Ishikawa (cell line): ENCODE data around the gene MRPS10.

Experiments used
- CEBPB ChIP-seq: IDR thresholded peaks from 2 replicates; pipeline ENCODE4 v1.6.1; 2012
- CREB1 ChIP-seq: IDR thresholded peaks from 2 replicates; pipeline ENCODE4 v1.6.1; 2012; ENCODE audit warnings: low read depth
- EGR1 ChIP-seq: IDR thresholded peaks from 2 replicates; pipeline ENCODE4 v1.6.1; 2012
- EP300 ChIP-seq: IDR thresholded peaks from 2 replicates; pipeline ENCODE4 v1.6.1; 2012; ENCODE audit warnings: borderline replicate concordance
- FOXM1 ChIP-seq: IDR thresholded peaks from 2 replicates; pipeline ENCODE4 v1.6.1; 2012; ENCODE audit warnings: low read depth, borderline replicate concordance
- MAX ChIP-seq: IDR thresholded peaks from 2 replicates; pipeline ENCODE4 v1.6.1; 2012
- NFIC ChIP-seq: IDR thresholded peaks from 2 replicates; pipeline ENCODE4 v1.6.1; 2012
- RAD21 ChIP-seq: IDR thresholded peaks from 2 replicates; pipeline ENCODE4 v1.6.1; 2012; ENCODE audit warnings: low read depth
- TAF1 ChIP-seq: IDR thresholded peaks from 2 replicates; pipeline ENCODE4 v1.6.1; 2012; ENCODE audit warnings: low read depth, mild to moderate bottlenecking
- TEAD4 ChIP-seq: IDR thresholded peaks from 2 replicates; pipeline ENCODE4 v1.6.1; 2012
- USF1 ChIP-seq: IDR thresholded peaks from 2 replicates; pipeline ENCODE4 v1.6.1; 2012
- YY1 ChIP-seq: IDR thresholded peaks from 2 replicates; pipeline ENCODE4 v1.6.1; 2012; ENCODE audit warnings: low read depth
- TF ChIP-seq, protein P1 (sequence below): IDR thresholded peaks from 2 replicates; pipeline ENCODE4 v1.6.1; 2012; ENCODE audit warnings: low read depth, mild to moderate bottlenecking

DNA sequence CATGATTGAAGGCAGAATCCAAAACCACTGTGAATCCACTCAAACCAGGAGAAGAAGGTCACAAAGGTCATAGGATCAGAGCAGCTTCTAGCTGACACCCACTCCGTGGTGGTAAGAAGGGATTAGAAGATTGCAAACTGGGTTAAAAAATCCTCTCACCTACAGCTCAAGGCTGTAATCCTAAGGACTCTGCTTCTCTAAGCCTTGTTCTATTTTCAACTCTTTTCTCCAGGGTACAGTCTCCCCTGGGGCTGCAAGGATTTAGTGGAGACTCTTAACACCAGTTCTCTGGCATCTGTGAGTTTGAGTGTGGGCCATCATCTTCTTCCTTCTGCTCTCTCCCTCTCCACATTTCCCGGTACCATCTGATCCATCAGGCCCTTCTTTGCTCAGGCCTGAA is 44.6 kb downstream of the MRPS10 start, which contains the start of gene GUCA1A:
- TF ChIP-seq TAF1 (no peak), CREB1 (no peak), RAD21 (no peak), YY1 (no peak), NFIC (no peak), CEBPB (no peak), EGR1 (no peak), EP300 (no peak), TEAD4 (no peak), USF1 (no peak), FOXM1 (no peak), MAX (no peak)
- TF ChIP-seq, protein P1, sequence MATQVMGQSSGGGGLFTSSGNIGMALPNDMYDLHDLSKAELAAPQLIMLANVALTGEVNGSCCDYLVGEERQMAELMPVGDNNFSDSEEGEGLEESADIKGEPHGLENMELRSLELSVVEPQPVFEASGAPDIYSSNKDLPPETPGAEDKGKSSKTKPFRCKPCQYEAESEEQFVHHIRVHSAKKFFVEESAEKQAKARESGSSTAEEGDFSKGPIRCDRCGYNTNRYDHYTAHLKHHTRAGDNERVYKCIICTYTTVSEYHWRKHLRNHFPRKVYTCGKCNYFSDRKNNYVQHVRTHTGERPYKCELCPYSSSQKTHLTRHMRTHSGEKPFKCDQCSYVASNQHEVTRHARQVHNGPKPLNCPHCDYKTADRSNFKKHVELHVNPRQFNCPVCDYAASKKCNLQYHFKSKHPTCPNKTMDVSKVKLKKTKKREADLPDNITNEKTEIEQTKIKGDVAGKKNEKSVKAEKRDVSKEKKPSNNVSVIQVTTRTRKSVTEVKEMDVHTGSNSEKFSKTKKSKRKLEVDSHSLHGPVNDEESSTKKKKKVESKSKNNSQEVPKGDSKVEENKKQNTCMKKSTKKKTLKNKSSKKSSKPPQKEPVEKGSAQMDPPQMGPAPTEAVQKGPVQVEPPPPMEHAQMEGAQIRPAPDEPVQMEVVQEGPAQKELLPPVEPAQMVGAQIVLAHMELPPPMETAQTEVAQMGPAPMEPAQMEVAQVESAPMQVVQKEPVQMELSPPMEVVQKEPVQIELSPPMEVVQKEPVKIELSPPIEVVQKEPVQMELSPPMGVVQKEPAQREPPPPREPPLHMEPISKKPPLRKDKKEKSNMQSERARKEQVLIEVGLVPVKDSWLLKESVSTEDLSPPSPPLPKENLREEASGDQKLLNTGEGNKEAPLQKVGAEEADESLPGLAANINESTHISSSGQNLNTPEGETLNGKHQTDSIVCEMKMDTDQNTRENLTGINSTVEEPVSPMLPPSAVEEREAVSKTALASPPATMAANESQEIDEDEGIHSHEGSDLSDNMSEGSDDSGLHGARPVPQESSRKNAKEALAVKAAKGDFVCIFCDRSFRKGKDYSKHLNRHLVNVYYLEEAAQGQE, result no peak
